Mesenchymal stem cell (in vitro differentiated cells and primary cell): ENCODE results near the gene SMYD2.

ENCODE experiments used
- DNase-seq: peaks from one replicate; pipeline ENCODE4 v3.0.0-alpha.2; 2013
- H2AFZ ChIP-seq: one replicate; pipeline ENCODE4 v1.6.1; 2013; ENCODE audit warnings: low read depth, mild to moderate bottlenecking, control low read depth, inconsistent platforms, low read length, moderate library complexity
- H2AK5ac ChIP-seq: 2 replicates; pipeline ENCODE4 v1.6.1; 2013; ENCODE audit warnings: low read length, moderate library complexity, mild to moderate bottlenecking, inconsistent platforms; ENCODE audit not compliant: severe bottlenecking
- H2BK120ac ChIP-seq: one replicate; pipeline ENCODE4 v1.6.1; 2013; ENCODE audit warnings: low read depth, mild to moderate bottlenecking, inconsistent platforms, low read length, moderate library complexity
- H2BK12ac ChIP-seq, 2 experiments: one replicate each; pipeline ENCODE4 v1.6.1; 2013; ENCODE audit warnings: inconsistent platforms in 2 of 2, low read length in 2 of 2, mild to moderate bottlenecking in 2 of 2, moderate library complexity in 2 of 2, control low read depth in 1 of 2
- H2BK15ac ChIP-seq: one replicate; pipeline ENCODE4 v1.6.1; 2013; ENCODE audit warnings: mild to moderate bottlenecking, low read depth, inconsistent platforms; ENCODE audit not compliant: poor library complexity, severe bottlenecking
- H2BK5ac ChIP-seq: 2 replicates; pipeline ENCODE4 v1.6.1; 2013; ENCODE audit warnings: low read depth, mild to moderate bottlenecking, low read length, control low read depth, inconsistent platforms; ENCODE audit not compliant: poor library complexity, severe bottlenecking
- H3K14ac ChIP-seq, 2 experiments: one replicate each; pipeline ENCODE4 v1.6.1; 2013; ENCODE audit warnings: inconsistent platforms in 2 of 2, low read length in 2 of 2, control low read depth in 1 of 2, mild to moderate bottlenecking in 1 of 2, moderate library complexity in 1 of 2
- H3K18ac ChIP-seq, 2 experiments: one replicate each; pipeline ENCODE4 v1.6.1; 2013; ENCODE audit warnings: inconsistent platforms in 2 of 2, low read length in 2 of 2, control low read depth in 1 of 2, low read depth in 1 of 2, mild to moderate bottlenecking in 1 of 2
- H3K23ac ChIP-seq, 2 experiments: one replicate each; pipeline ENCODE4 v1.6.1; 2013; ENCODE audit warnings: inconsistent platforms in 2 of 2, low read length in 2 of 2, mild to moderate bottlenecking in 2 of 2, moderate library complexity in 2 of 2, control low read depth in 1 of 2
- H3K27ac ChIP-seq: 2 replicates; pipeline ENCODE4 v1.5.1; 2013; ENCODE audit warnings: mild to moderate bottlenecking, moderate library complexity, low read length, control low read depth, inconsistent platforms; ENCODE audit not compliant: poor library complexity, severe bottlenecking
- H3K27me3 ChIP-seq, 2 experiments: 2 replicates each; pipeline versions ENCODE4 v1.6.1 to v1.7.0; 2013; ENCODE audit warnings: low read length in 2 of 2, mild to moderate bottlenecking in 2 of 2, moderate library complexity in 2 of 2, control low read depth in 1 of 2, inconsistent platforms in 1 of 2; ENCODE audit not compliant: control insufficient read depth in 1 of 2, insufficient read depth in 1 of 2
- H3K36me3 ChIP-seq, 2 experiments: 2 replicates each; pipeline versions ENCODE4 v1.6.1 to v1.7.0; 2013; ENCODE audit warnings: low read length in 2 of 2, control low read depth in 1 of 2, inconsistent platforms in 1 of 2, low read depth in 1 of 2, mild to moderate bottlenecking in 1 of 2; ENCODE audit not compliant: insufficient read depth in 2 of 2, control insufficient read depth in 1 of 2
- H3K4ac ChIP-seq, 2 experiments: one replicate each; pipeline ENCODE4 v1.6.1; 2013; ENCODE audit warnings: inconsistent platforms in 2 of 2, low read length in 2 of 2, mild to moderate bottlenecking in 2 of 2, moderate library complexity in 2 of 2, control low read depth in 1 of 2, low read depth in 1 of 2
- H3K4me1 ChIP-seq: 2 replicates; pipeline ENCODE4 v1.6.1; 2013; ENCODE audit warnings: low read depth, low read length, control low read depth; ENCODE audit not compliant: control insufficient read depth, insufficient read depth
- H3K4me2 ChIP-seq: 2 replicates; pipeline ENCODE4 v1.6.1; 2013; ENCODE audit warnings: low read length, mild to moderate bottlenecking, inconsistent platforms; ENCODE audit not compliant: poor library complexity, severe bottlenecking
- H3K4me3 ChIP-seq, 2 experiments: 2 replicates each; pipeline versions ENCODE4 v1.5.1 to v1.7.0; 2013; ENCODE audit warnings: low read length in 2 of 2, mild to moderate bottlenecking in 2 of 2, control low read depth in 1 of 2, low read depth in 1 of 2; ENCODE audit not compliant: insufficient read depth in 1 of 2
- H3K79me1 ChIP-seq: replicated peaks from 2 replicates; pipeline ENCODE4 v1.6.1; 2013; ENCODE audit warnings: mild to moderate bottlenecking, control low read depth, low read length, inconsistent platforms; ENCODE audit not compliant: poor library complexity, severe bottlenecking
- H3K9ac ChIP-seq: 2 replicates; pipeline ENCODE4 v1.7.0; 2013; ENCODE audit warnings: mild to moderate bottlenecking, low read length, moderate library complexity
- H3K9me3 ChIP-seq: 2 replicates; pipeline ENCODE4 v1.7.0; 2013; ENCODE audit warnings: mild to moderate bottlenecking, low read length; ENCODE audit not compliant: control insufficient read depth
- H4K8ac ChIP-seq: one replicate; pipeline ENCODE4 v1.6.1; 2013; ENCODE audit warnings: inconsistent platforms, mild to moderate bottlenecking, low read length, moderate library complexity
- H4K91ac ChIP-seq: one replicate; pipeline ENCODE4 v1.6.1; 2013; ENCODE audit warnings: mild to moderate bottlenecking, low read length, inconsistent platforms
- WGBS: methylation state at CpG from one replicate; pipeline ENCODE4 v1.1.7; 2013; ENCODE audit warnings: mixed read lengths; 5-methylcytosine and 5-hydroxymethylcytosine counted together

SMYD2 gene

GRCh38 chr1:214247501-214248041 is 33.4 kb upstream of the SMYD2 start:
- Histone ChIP-seq H2BK12ac (no peak overlapping the region), H4K8ac (no peak overlapping the region), H3K36me3 (no peaks in the 10 kb centered on the region), H2BK5ac (no peak overlapping the region), H3K18ac (no peak overlapping the region), H3K23ac (no peak overlapping the region), H2BK15ac (no peak overlapping the region), H3K27ac (no peak overlapping the region), H4K91ac (no peak overlapping the region), H2AFZ (no peak overlapping the region), H3K9me3 (no peaks in the 10 kb centered on the region), H3K4ac (no peak overlapping the region), H2BK120ac (no peak overlapping the region), H2AK5ac (no peak overlapping the region), H3K27me3 (no peaks in the 10 kb centered on the region), H3K4me1 (no peaks in the 10 kb centered on the region), H3K14ac (no peak overlapping the region), H3K4me2 (no peak overlapping the region), H3K79me1 (no peaks in the 10 kb centered on the region), H3K4me3 (no peak overlapping the region), H3K9ac (no peak overlapping the region)
- 94% methylated on average over 8 of the region's 8 CpGs for WGBS
- no peak for DNase-seq

- H3K9me3 ChIP-seq = no peaks in the 10 kb centered on the region
- H2AFZ ChIP-seq = no peak overlapping the region
- no peak overlapping the region for H2BK120ac ChIP-seq
- no peak overlapping the region for H4K91ac ChIP-seq
- no peak overlapping the region for H3K27ac ChIP-seq
- no peak overlapping the region for H3K4ac ChIP-seq
- no peak overlapping the region for H3K4me3 ChIP-seq
- H3K36me3 ChIP-seq = no peaks in the 10 kb centered on the region
- no peak overlapping the region for H3K18ac ChIP-seq
- WGBS = 80% methylated on average over 6 of the region's 7 CpGs
- H3K23ac ChIP-seq = no peak overlapping the region
- H2BK12ac ChIP-seq = no peak overlapping the region
- H4K8ac ChIP-seq = no peak overlapping the region
- H3K4me2 ChIP-seq = no peak overlapping the region
- H3K79me1 ChIP-seq = no peaks in the 10 kb centered on the region
- H2AK5ac ChIP-seq = peak overlapping the region; percentile 41
- no peak overlapping the region for H2BK5ac ChIP-seq
- H3K14ac ChIP-seq = no peak overlapping the region
- H3K4me1 ChIP-seq = no peaks in the 10 kb centered on the region
- no peaks in the 10 kb centered on the region for H3K27me3 ChIP-seq
- H3K9ac ChIP-seq = no peak overlapping the region
- DNase-seq = no peak
- H2BK15ac ChIP-seq = no peak overlapping the region
These were observed 32.5 kb upstream of the SMYD2 start for GRCh38 chr1:214248311-214249085.

GRCh38 chr1:214249651-214250050 is 31.3 kb upstream of the SMYD2 start:
- no peak overlapping the region for H3K14ac ChIP-seq
- no peak overlapping the region for H2AK5ac ChIP-seq
- no peak overlapping the region for H4K91ac ChIP-seq
- H3K27me3 ChIP-seq = no peaks in the 10 kb centered on the region
- no peak overlapping the region for H3K9ac ChIP-seq
- DNase-seq = no peak
- WGBS = 95% methylated on average over 14 of the region's 14 CpGs
- H3K4me3 ChIP-seq = no peak overlapping the region
- H3K4me1 ChIP-seq = no peaks in the 10 kb centered on the region
- no peak overlapping the region for H3K4me2 ChIP-seq
- no peak overlapping the region for H3K27ac ChIP-seq
- no peak overlapping the region for H2AFZ ChIP-seq
- H2BK120ac ChIP-seq = no peak overlapping the region
- H3K23ac ChIP-seq = no peak overlapping the region
- H3K9me3 ChIP-seq = no peaks in the 10 kb centered on the region
- no peak overlapping the region for H4K8ac ChIP-seq
- no peak overlapping the region for H2BK5ac ChIP-seq
- no peak overlapping the region for H3K4ac ChIP-seq
- H3K18ac ChIP-seq = no peak overlapping the region
- H2BK15ac ChIP-seq = no peak overlapping the region
- no peak overlapping the region for H2BK12ac ChIP-seq
- no peaks in the 10 kb centered on the region for H3K36me3 ChIP-seq
- no peaks in the 10 kb centered on the region for H3K79me1 ChIP-seq

GRCh38 chr1:214251354-214251753 is 29.6 kb upstream of the SMYD2 start:
- no peak overlapping the region for H3K9ac ChIP-seq
- H3K14ac ChIP-seq = no peak overlapping the region
- no peak overlapping the region for H3K18ac ChIP-seq
- H3K4me2 ChIP-seq = no peak overlapping the region
- DNase-seq = no peak
- H2BK5ac ChIP-seq = no peak overlapping the region
- no peak overlapping the region for H4K8ac ChIP-seq
- H3K27me3 ChIP-seq = no peaks in the 10 kb centered on the region
- no peak overlapping the region for H2BK12ac ChIP-seq
- H3K36me3 ChIP-seq = no peaks in the 10 kb centered on the region
- H2BK120ac ChIP-seq = no peak overlapping the region
- no peak overlapping the region for H4K91ac ChIP-seq
- no peak overlapping the region for H2AFZ ChIP-seq
- no peak overlapping the region for H3K4me3 ChIP-seq
- H3K27ac ChIP-seq = no peak overlapping the region
- H3K4ac ChIP-seq = no peak overlapping the region
- H3K4me1 ChIP-seq = no peaks in the 10 kb centered on the region
- 75% methylated on average over 1 of the region's 2 CpGs for WGBS
- peaks cover 3% of the 10 kb centered on the region for H3K9me3 ChIP-seq
- H3K79me1 ChIP-seq = no peaks in the 10 kb centered on the region
- H2AK5ac ChIP-seq = no peak overlapping the region
- H3K23ac ChIP-seq = no peak overlapping the region
- H2BK15ac ChIP-seq = no peak overlapping the region
